MM.1S (cell line): ENCODE data around the gene MBLAC1.

Experiments
- CTCF ChIP-seq: fragments of 300-600 bp; sonication (generic); IDR thresholded peaks from 2 replicates; pipeline ENCODE4 v1.5.1; 2016; ENCODE audit warnings: antibody characterized with exemption, low read length, mixed read lengths
- EZH2 ChIP-seq: fragments of 300-600 bp; sonication (generic); optimal IDR thresholded peaks from 2 replicates; pipeline ENCODE3; 2017; ENCODE audit warnings: low read depth, mild to moderate bottlenecking, antibody characterized with exemption, low read length, mixed read lengths

GRCh38 chr7:100171840-100172239 is 45.1 kb downstream of the MBLAC1 start:
- TF ChIP-seq CTCF: no peak
- peak; percentile 54 for TF ChIP-seq EZH2
